Immature natural killer cell (primary cell): ENCODE results near the gene C19orf73. TPM values are rescaled to one million over a fixed set of nuclear protein-coding genes. Genes with fewer than 3 reads are reported as not detected.
A peak's percentile ranks its signal among the peaks of the same experiment; 100 is the strongest.
"Not testable (repeated sequence)": the region's sequence is repeated elsewhere in the genome, so short reads cannot be mapped to it uniquely, and the experiment has no call there.

Source experiments
- DNase-seq, 3 donors: peaks; one replicate each; pipeline ENCODE4 v3.0.0; 2022; ENCODE audit warnings: mixed read lengths in 1 of 3
- H3K27ac Mint-ChIP-seq, 6 donors: one replicate each; pipeline ENCODE4 v1.8.0; 2020; ENCODE audit warnings: mixed read lengths in 6 of 6, mild to moderate bottlenecking in 5 of 6, inconsistent platforms in 4 of 6, moderate library complexity in 3 of 6
- H3K27me3 Mint-ChIP-seq, 3 donors: one replicate each; pipeline ENCODE4 v1.8.0; 2020 to 2021; ENCODE audit warnings: low read depth in 3 of 3, mild to moderate bottlenecking in 3 of 3, mixed read lengths in 3 of 3, moderate library complexity in 3 of 3, inconsistent platforms in 1 of 3
- H3K36me3 Mint-ChIP-seq, 3 donors: one replicate each; pipeline ENCODE4 v1.8.0; 2020; ENCODE audit warnings: mixed read lengths in 3 of 3, inconsistent platforms in 2 of 3, mild to moderate bottlenecking in 2 of 3
- H3K4me1 Mint-ChIP-seq, 2 donors: one replicate each; pipeline ENCODE4 v1.8.0; 2020; ENCODE audit warnings: inconsistent platforms in 2 of 2, mild to moderate bottlenecking in 2 of 2, mixed read lengths in 2 of 2, moderate library complexity in 1 of 2
- H3K4me3 Mint-ChIP-seq, 5 donors: one replicate each; pipeline ENCODE4 v1.8.0; 2020; ENCODE audit warnings: mild to moderate bottlenecking in 5 of 5, mixed read lengths in 5 of 5, inconsistent platforms in 3 of 5, moderate library complexity in 3 of 5
- H3K9me3 Mint-ChIP-seq, 6 donors: one replicate each; pipeline ENCODE4 v1.8.0; 2020; ENCODE audit warnings: mild to moderate bottlenecking in 6 of 6, mixed read lengths in 6 of 6, inconsistent platforms in 4 of 6, moderate library complexity in 3 of 6
- polyA plus RNA-seq, 3 donors: library from polyadenylated mRNA; unstranded; fragments of 300-500 nt; fragmentation: Illumina TruSeq; gene quantifications; one replicate each; pipeline ENCODE4 v1.2.3, GENCODE V29; 2021

The C19orf73 gene
- polyA plus RNA-seq, 3 donors from 2014 or later, result 2.6 to 5.5 (median 3.6) TPM

GRCh38 chr19:49141352-49141751, 22.4 kb upstream of the C19orf73 start:
- Mint-ChIP-seq H3K4me3 (peak overlapping the region in 3 of 5 donors; percentile 2 to 62 (median 13)), H3K27ac (peak overlapping the region in 3 of 6 donors; percentile 12 to 43 (median 28)), H3K36me3 (peaks cover 0 to 8% (median 4%) of the 10 kb centered on the region in 3 donors), H3K9me3 (no peaks in the 10 kb centered on the region), H3K4me1 (peaks cover 16 to 20% of the 10 kb centered on the region in 2 donors), H3K27me3 (peaks cover 5 to 10% (median 8%) of the 10 kb centered on the region in 3 donors)
- DNase-seq, result no peak

DNA sequence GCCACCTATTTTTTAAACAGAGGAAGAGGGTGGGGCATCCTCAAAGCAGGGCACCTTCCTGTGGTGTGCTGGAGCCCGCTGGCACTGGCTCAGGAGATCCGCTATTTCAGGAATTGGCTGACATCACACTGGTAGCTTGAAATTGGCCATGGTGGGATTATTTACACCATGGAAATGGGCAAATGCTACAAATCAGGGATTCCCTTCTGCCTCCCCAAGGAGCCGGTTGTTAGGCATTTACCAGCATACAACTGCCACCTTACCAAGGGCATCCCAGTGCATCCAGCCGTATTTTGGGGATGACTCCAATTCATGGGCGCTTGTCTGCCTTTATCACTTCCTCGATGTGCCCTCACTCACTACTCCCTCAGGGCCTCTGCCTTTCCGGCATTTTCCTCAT, 22.0 kb upstream of the C19orf73 start:
- Mint-ChIP-seq H3K4me3 (peak overlapping the region in 2 of 5 donors; percentile 13 to 62), H3K4me1 (peaks cover 16% of the 10 kb centered on the region in 2 donors), H3K27ac (peak overlapping the region in 1 of 6 donors; percentile 12), H3K27me3 (peaks cover 5 to 8% (median 8%) of the 10 kb centered on the region in 3 donors), H3K36me3 (peaks cover 0 to 8% (median 4%) of the 10 kb centered on the region in 3 donors), H3K9me3 (no peaks in the 10 kb centered on the region)
- DNase-seq, result no peak

- no peak overlapping the region for H3K4me3 Mint-ChIP-seq
- H3K27ac Mint-ChIP-seq, result peak overlapping the region in 1 of 6 donors; percentile 30
- H3K36me3 Mint-ChIP-seq, result peaks cover 0 to 8% (median 4%) of the 10 kb centered on the region in 3 donors
- DNase-seq, result no peak
- peaks cover 7 to 15% of the 10 kb centered on the region in 2 donors for H3K4me1 Mint-ChIP-seq
- no peaks in the 10 kb centered on the region for H3K9me3 Mint-ChIP-seq
- peaks cover 0 to 5% (median 2%) of the 10 kb centered on the region in 3 donors for H3K27me3 Mint-ChIP-seq
Measured at GRCh38 chr19:49136771-49137171, 17.8 kb upstream of the C19orf73 start.

- DNase-seq, result no peak
- Mint-ChIP-seq H3K36me3 (peaks cover 0 to 4% (median 4%) of the 10 kb centered on the region in 3 donors), H3K4me1 (peaks cover 7 to 13% of the 10 kb centered on the region in 2 donors), H3K27me3 (peaks cover 0 to 3% (median 2%) of the 10 kb centered on the region in 3 donors), H3K4me3 (no peak overlapping the region), H3K9me3 (no peaks in the 10 kb centered on the region), H3K27ac (no peak overlapping the region)
Measured at GRCh38 chr19:49135686-49136085, 16.7 kb upstream of the C19orf73 start.

DNA sequence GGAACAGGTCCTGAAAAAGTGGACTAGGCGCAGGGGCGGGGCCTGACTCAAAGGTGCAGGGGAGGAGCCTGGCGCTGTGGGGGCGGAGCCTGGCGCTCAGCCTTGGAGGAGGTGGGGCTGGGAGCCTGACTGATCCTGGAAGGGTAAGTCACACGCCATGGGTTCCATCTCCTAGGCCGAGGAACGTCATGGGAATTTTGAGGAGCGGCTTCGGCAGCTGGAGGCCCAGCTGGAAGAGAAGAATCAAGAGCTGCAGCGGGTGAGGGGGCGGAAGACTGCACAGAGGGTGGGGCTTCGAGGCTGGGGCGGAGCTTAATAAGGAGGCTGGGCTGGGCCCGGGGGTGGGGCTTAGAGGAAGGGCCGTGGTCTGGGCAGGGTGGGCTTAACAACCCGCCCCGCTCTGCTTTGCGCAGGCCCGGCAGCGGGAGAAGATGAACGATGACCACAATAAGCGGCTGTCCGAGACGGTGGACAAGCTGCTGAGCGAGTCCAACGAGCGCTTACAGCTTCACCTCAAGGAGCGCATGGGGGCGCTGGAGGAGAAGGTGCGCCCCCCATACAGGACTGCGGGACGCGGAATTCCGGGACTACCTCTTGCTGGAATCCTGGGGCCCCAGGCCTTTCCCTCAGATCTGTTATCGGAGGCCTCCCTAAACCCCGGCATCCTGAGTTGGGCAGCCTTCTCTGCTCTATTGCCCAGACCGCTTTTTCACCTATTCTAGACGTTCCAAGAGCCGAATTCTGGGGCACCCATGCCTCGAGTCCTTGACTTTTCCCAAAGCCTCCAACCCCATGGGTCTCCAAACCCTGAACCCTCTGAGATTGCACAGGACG, 14.9 kb upstream of the C19orf73 start:
- Mint-ChIP-seq H3K4me3 (peak overlapping the region; percentile 18 to 86 (median 75)), H3K36me3 (peaks cover 0 to 4% (median 4%) of the 10 kb centered on the region in 3 donors), H3K27me3 (peaks cover 0 to 3% (median 2%) of the 10 kb centered on the region in 3 donors), H3K9me3 (no peaks in the 10 kb centered on the region), H3K27ac (no peak overlapping the region), H3K4me1 (peaks cover 11 to 15% of the 10 kb centered on the region in 2 donors)
- DNase-seq, result peak in 2 of 3 donors; percentile 26 to 49

DNA sequence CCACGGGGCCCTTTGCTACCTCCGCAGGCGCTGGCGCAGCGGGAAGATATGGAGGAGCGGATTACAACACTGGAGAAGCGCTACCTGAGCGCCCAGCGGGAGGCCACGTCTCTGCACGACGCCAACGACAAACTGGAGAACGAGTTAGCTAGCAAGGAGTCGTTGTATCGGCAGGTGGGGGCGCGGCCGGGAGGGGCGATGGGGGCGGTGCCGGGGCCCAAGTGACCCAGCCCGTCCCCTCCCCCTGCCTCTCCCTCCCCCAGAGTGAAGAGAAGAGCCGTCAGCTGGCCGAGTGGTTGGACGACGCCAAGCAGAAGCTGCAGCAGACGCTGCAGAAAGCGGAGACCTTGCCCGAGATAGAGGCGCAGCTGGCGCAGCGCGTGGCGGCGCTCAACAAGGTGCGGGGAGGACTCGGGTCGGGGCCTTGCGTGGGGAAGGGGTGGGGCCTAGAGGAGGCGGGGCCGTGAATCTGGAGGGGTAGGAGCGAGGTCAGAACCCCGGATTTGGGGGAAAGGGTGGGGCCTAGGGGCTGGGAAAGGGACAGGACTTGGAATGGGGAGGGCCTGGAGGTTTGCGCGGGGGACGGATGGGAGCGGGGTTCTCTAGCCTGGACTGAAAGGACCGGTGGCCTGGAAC, 14.1 kb upstream of the C19orf73 start:
- H3K4me3 Mint-ChIP-seq, result peak overlapping the region in 4 of 5 donors; percentile 64 to 86 (median 76)
- peaks cover 2 to 3% (median 3%) of the 10 kb centered on the region in 3 donors for H3K27me3 Mint-ChIP-seq
- H3K4me1 Mint-ChIP-seq, result peaks cover 19 to 22% of the 10 kb centered on the region in 2 donors
- peaks cover 0 to 4% (median 4%) of the 10 kb centered on the region in 3 donors for H3K36me3 Mint-ChIP-seq
- DNase-seq, result no peak
- no peaks in the 10 kb centered on the region for H3K9me3 Mint-ChIP-seq
- no peak overlapping the region for H3K27ac Mint-ChIP-seq

DNA sequence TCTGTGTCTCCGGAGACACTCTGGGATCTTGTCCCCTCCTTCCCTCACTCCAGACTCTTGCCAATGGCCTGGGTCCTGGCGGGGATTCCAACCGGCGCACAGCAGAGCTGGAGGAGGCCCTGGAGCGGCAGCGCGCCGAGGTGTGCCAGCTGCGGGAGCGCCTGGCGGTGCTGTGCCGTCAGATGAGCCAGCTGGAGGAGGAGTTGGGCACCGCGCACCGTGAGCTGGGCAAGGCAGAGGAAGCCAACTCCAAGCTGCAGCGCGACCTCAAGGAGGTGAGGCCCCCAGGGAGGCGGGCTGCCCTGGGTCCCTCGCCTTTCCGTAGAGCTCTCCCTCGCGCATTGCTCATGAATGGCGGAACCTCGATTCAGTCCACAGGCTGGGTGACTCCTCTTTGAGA, 11.4 kb upstream of the C19orf73 start:
- H3K4me1 Mint-ChIP-seq, result peaks cover 22 to 25% of the 10 kb centered on the region in 2 donors

DNA sequence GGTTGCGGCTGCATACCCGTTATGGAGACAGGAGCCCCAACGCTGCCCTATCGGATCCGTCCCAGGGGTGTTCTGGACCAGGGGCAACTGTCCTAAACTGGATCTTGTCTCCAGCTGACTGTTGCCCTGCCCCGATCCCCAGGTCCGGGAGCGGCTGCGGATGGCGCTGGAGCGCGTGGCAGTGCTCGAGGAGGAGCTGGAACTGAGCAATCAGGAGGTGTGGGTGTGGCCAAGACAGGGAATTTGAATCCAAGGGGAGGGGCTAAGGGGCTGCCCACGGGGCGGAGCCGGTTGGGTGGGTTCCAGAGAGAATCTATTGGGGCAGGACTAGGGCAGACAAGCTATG, 10.3 kb upstream of the C19orf73 start:
- no peak for DNase-seq
- Mint-ChIP-seq H3K27ac (no peak overlapping the region), H3K36me3 (no peaks in the 10 kb centered on the region), H3K4me3 (peak overlapping the region; percentile 10 to 93 (median 85)), H3K9me3 (no peaks in the 10 kb centered on the region), H3K27me3 (peaks cover 2 to 6% (median 2%) of the 10 kb centered on the region in 3 donors), H3K4me1 (peaks cover 22% of the 10 kb centered on the region in 2 donors)

More for the DNA sequence above, 11.4 kb upstream of the C19orf73 start:
- H3K4me3 Mint-ChIP-seq, result no peak overlapping the region
- H3K36me3 Mint-ChIP-seq, result no peaks in the 10 kb centered on the region
- no peaks in the 10 kb centered on the region for H3K9me3 Mint-ChIP-seq
- DNase-seq, result no peak
- H3K27ac Mint-ChIP-seq, result no peak overlapping the region
- H3K27me3 Mint-ChIP-seq, result peaks cover 2 to 4% (median 3%) of the 10 kb centered on the region in 3 donors

DNA sequence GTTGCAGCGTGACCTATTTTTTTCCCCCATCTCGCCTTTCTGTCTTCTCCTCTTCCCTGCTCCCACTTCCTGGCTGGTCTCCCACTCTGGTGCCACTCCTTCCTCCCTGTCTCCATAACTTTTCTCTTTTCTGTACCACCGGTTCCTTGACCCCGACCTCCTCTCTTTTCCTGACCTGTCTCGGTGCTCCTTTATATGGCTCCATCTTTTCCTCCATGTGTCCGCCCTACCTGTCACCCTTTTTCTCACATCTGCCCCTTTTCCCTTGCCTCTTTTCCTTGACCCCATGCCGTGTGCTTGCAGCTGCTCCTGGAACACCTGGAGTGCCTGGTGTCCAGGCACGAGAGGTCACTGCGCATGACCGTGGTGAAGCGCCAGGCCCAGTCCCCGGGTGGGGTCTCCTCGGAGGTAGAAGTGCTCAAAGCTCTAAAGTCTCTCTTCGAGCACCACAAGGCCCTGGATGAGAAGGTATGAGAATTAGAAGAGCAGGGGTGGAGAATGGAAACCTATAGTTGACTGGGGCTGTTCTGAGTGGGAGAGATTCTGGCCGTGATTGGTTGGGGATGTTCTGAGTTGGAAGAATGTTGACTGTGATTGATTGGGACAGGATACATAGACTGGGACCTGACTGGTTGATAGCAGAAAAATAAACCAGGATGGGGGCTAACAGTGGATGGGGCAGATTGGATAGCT, 9.7 kb upstream of the C19orf73 start:
- Mint-ChIP-seq H3K4me1 (peaks cover 17 to 20% of the 10 kb centered on the region in 2 donors), H3K27me3 (peaks cover 0 to 6% (median 2%) of the 10 kb centered on the region in 3 donors), H3K27ac (peak overlapping the region in 3 of 6 donors; percentile 47 to 65 (median 63)), H3K9me3 (no peaks in the 10 kb centered on the region), H3K36me3 (no peaks in the 10 kb centered on the region), H3K4me3 (peak overlapping the region; percentile 85 to 93 (median 88))
- DNase-seq, result no peak

DNA sequence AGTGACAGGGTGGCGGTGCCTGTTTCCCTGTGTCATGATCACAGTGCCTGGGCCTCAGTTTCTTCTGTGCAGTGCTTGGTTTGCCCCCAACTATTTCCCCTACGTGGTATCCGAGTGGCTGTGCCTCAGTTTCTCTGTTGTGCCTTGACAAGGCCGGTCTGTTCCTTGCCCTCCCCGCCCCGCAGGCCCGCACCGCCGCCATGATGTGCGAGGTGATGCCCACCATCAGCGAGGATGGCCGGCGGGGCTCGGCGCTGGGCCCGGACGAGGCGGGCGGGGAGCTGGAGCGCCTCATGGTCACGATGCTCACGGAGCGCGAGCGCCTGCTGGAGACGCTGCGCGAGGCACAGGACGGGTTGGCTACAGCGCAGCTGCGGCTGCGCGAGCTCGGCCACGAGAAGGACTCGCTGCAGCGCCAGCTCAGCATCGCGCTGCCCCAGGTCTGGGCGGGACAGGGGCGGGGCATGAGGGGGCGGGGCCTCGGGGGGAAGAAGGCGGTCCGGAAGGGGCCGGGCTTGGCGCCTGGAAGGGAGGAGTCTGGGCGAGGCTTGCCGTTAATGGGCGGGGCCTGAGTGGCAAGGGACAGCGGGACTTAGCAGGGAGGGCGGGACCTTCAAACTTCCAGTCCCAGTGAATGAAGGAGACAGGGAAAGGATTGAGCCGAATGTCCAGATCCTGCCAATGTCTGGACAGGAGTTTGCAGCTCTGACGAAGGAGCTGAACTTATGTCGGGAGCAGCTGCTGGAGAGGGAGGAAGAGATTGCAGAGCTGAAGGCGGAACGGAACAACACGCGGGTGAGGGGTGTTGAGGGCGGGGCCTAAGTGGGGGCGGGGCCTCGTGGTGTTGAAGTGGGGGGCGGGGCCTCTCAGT, 9.0 kb upstream of the C19orf73 start:
- Mint-ChIP-seq H3K27me3 (peaks cover 0 to 9% (median 0%) of the 10 kb centered on the region in 3 donors), H3K4me3 (peak overlapping the region; percentile 85 to 93 (median 88)), H3K4me1 (peaks cover 13 to 15% of the 10 kb centered on the region in 2 donors), H3K27ac (peak overlapping the region in 5 of 6 donors; percentile 60 to 91 (median 80)), H3K9me3 (no peaks in the 10 kb centered on the region), H3K36me3 (no peaks in the 10 kb centered on the region)
- peak; percentile 95 to 96 (median 96) for DNase-seq

GRCh38 chr19:49127225-49127624, 8.3 kb upstream of the C19orf73 start:
- H3K4me1 Mint-ChIP-seq, result peaks cover 13 to 15% of the 10 kb centered on the region in 2 donors
- peak overlapping the region in 1 of 5 donors; percentile 27 for H3K4me3 Mint-ChIP-seq
- not testable (repeated sequence) for H3K9me3 Mint-ChIP-seq, H3K27me3 Mint-ChIP-seq, H3K36me3 Mint-ChIP-seq, DNase-seq, H3K27ac Mint-ChIP-seq

DNA sequence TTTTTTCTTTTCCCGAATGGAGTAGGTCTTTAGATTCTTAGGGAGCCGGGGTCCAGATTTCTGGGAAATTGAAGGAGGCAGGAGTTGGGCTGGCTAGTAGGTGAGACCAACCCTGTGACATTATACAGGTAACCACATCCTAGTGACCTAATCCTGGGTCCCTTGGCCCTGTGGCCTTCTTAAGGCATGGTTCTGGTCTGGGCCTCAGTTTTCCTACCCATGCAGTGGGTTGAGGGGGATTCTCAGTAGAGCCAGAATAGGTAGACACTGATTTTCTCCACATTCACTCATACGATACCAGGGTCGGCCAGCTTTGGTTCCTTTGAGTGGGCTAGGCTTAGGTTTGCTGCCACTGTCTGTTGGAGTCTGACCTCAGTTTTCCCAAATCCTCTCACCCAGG, 7.6 kb upstream of the C19orf73 start:
- DNase-seq, result no peak
- Mint-ChIP-seq H3K27me3 (peaks cover 0 to 9% (median 0%) of the 10 kb centered on the region in 3 donors), H3K4me1 (peaks cover 13 to 15% of the 10 kb centered on the region in 2 donors), H3K27ac (no peak overlapping the region), H3K36me3 (peaks cover 0 to 3% (median 0%) of the 10 kb centered on the region in 3 donors), H3K9me3 (no peaks in the 10 kb centered on the region), H3K4me3 (peak overlapping the region in 2 of 5 donors; percentile 21 to 24)
